Neural cell (in vitro differentiated cells): ENCODE measurements around the gene SCCPDH. TPM values are rescaled to one million over a fixed set of nuclear protein-coding genes. Genes with fewer than 3 reads are reported as not detected.
A peak's percentile ranks its signal among the peaks of the same experiment; 100 is the strongest.
"Not testable (repeated sequence)": the region's sequence is repeated elsewhere in the genome, so short reads cannot be mapped to it uniquely, and the experiment has no call there.

ENCODE experiments used
- H2AFZ ChIP-seq: fragments of 200-600, 300-800 bp; sonication (generic), shearing (Covaris generic); 2 replicates; pipeline ENCODE4 v1.6.0; 2014; ENCODE audit warnings: low read depth, mild to moderate bottlenecking, antibody characterized with exemption, low read length, moderate library complexity
- H3F3A ChIP-seq: fragments of 200-600 bp; shearing (Covaris generic); 2 replicates; pipeline ENCODE4 v1.6.1; 2016; ENCODE audit warnings: mild to moderate bottlenecking, moderate library complexity, mixed read lengths, antibody characterized with exemption, low read length; ENCODE audit not compliant: insufficient read depth, poor library complexity, severe bottlenecking
- H3K27ac ChIP-seq: fragments of 200-600, 300-800 bp; sonication (generic), shearing (Covaris generic); 2 replicates; pipeline ENCODE4 v1.5.1; 2014; ENCODE audit warnings: mild to moderate bottlenecking, low read length, moderate library complexity
- H3K27me3 ChIP-seq: fragments of 300-800, 200-600 bp; sonication (generic), shearing (Covaris generic); 2 replicates; pipeline ENCODE4 v1.6.0; 2014; ENCODE audit warnings: mild to moderate bottlenecking, low read depth, low read length, moderate library complexity; ENCODE audit not compliant: insufficient read depth
- H3K36me3 ChIP-seq: fragments of 300-800, 200-600 bp; sonication (generic), shearing (Covaris generic); 2 replicates; pipeline ENCODE4 v1.5.1; 2014; ENCODE audit warnings: mild to moderate bottlenecking, antibody characterized with exemption, low read length, moderate library complexity; ENCODE audit not compliant: insufficient read depth
- H3K4me2 ChIP-seq: fragments of 300-800, 200-600 bp; sonication (generic), shearing (Covaris generic); 2 replicates; pipeline ENCODE4 v1.6.0; 2014; ENCODE audit warnings: mild to moderate bottlenecking, low read length
- H3K4me3 ChIP-seq: fragments of 300-800, 200-600 bp; sonication (generic), shearing (Covaris generic); 2 replicates; pipeline ENCODE4 v1.5.1; 2014; ENCODE audit warnings: mild to moderate bottlenecking, low read length, moderate library complexity
- H3K79me2 ChIP-seq: fragments of 200-600 bp; shearing (Covaris generic); replicated peaks from 2 replicates; pipeline ENCODE4 v1.6.0; 2014; ENCODE audit warnings: mild to moderate bottlenecking, low read length, moderate library complexity; ENCODE audit not compliant: insufficient read depth
- H3K9ac ChIP-seq: fragments of 300-800, 200-600 bp; sonication (generic), shearing (Covaris generic); 2 replicates; pipeline ENCODE4 v1.6.1; 2016; ENCODE audit warnings: mild to moderate bottlenecking, low read length, mixed read lengths
- H3K9me2 ChIP-seq: fragments of 200-600 bp; shearing (Covaris generic); 2 replicates; pipeline ENCODE4 v1.6.1; 2016; ENCODE audit warnings: mild to moderate bottlenecking, low read length, mixed read lengths; ENCODE audit not compliant: insufficient read depth
- H3K9me3 ChIP-seq: fragments of 200-600, 300-800 bp; sonication (generic), shearing (Covaris generic); 2 replicates; pipeline ENCODE4 v1.6.1; 2016; ENCODE audit warnings: mild to moderate bottlenecking, mixed run types, low read length, moderate library complexity, mixed read lengths
- H4K20me1 ChIP-seq: fragments of 200-600 bp; shearing (Covaris generic); 2 replicates; pipeline ENCODE4 v1.6.1; 2016; ENCODE audit warnings: mild to moderate bottlenecking, mixed run types; ENCODE audit not compliant: insufficient read depth
- CTCF ChIP-seq: fragments of 450-650 bp; IDR thresholded peaks from 2 replicates; pipeline ENCODE4 v1.5.1; 2014; ENCODE audit warnings: antibody characterized with exemption, mild to moderate bottlenecking, moderate library complexity; ENCODE audit not compliant: poor library complexity, severe bottlenecking
- EP300 ChIP-seq: fragments of 450-650 bp; conservative IDR thresholded peaks from 2 replicates; pipeline ENCODE4 v1.6.1; 2014; ENCODE audit warnings: antibody characterized with exemption, mild to moderate bottlenecking, moderate library complexity; ENCODE audit not compliant: poor library complexity, severe bottlenecking
- EZH2 ChIP-seq: fragments of 200-600, 300-800 bp; shearing (Covaris generic), sonication (generic); IDR thresholded peaks from 2 replicates; pipeline ENCODE4 v1.6.1; 2014; ENCODE audit warnings: antibody characterized with exemption, low read length, borderline replicate concordance, mild to moderate bottlenecking; ENCODE audit not compliant: insufficient read depth, poor library complexity, severe bottlenecking
- MXI1 ChIP-seq: fragments of 450-650 bp; conservative IDR thresholded peaks from 2 replicates; pipeline ENCODE4 v1.6.1; 2014; ENCODE audit warnings: antibody characterized with exemption, mild to moderate bottlenecking; ENCODE audit not compliant: poor library complexity, severe bottlenecking
- POLR2AphosphoS5 ChIP-seq: IDR thresholded peaks from 2 replicates; pipeline ENCODE4 v1.6.1; 2012
- RAD21 ChIP-seq: fragments of 450-650 bp; conservative IDR thresholded peaks from 2 replicates; pipeline ENCODE4 v1.6.1; 2014; ENCODE audit warnings: antibody characterized with exemption, mild to moderate bottlenecking, moderate library complexity
- REST ChIP-seq: IDR thresholded peaks from 2 replicates; pipeline ENCODE4 v1.6.1; 2012; ENCODE audit warnings: borderline replicate concordance
- SMC3 ChIP-seq: fragments of 450-650 bp; conservative IDR thresholded peaks from 2 replicates; pipeline ENCODE4 v1.6.1; 2014; ENCODE audit warnings: antibody characterized with exemption, mild to moderate bottlenecking, moderate library complexity; ENCODE audit not compliant: poor library complexity
- TAF1 ChIP-seq: IDR thresholded peaks from 2 replicates; pipeline ENCODE4 v1.6.1; 2012; ENCODE audit warnings: low read depth
- polyA plus RNA-seq: library from polyadenylated mRNA; depleted of rRNA; stranded (reverse); fragments of >200 nt; gene quantifications from 2 replicates; pipeline ENCODE4 v1.2.3, GENCODE V29; 2014

Gene SCCPDH
- polyA plus RNA-seq, 1 donor from 2014 or later: 94.2 TPM

GRCh38 chr1:246720814-246721213 is 3.4 kb upstream of the SCCPDH start:
- peaks cover 12% of the 10 kb centered on the region for H3K79me2 ChIP-seq
- H4K20me1 ChIP-seq, H3K9me2 ChIP-seq, H3K36me3 ChIP-seq, H2AFZ ChIP-seq, H3K4me2 ChIP-seq, H3K27ac ChIP-seq, H3K9ac ChIP-seq, H3F3A ChIP-seq, H3K9me3 ChIP-seq, H3K27me3 ChIP-seq, H3K4me3 ChIP-seq: not testable (repeated sequence)

- peaks cover 4% of the 10 kb centered on the region for H3K36me3 ChIP-seq
- H3K9me3 ChIP-seq: no peaks in the 10 kb centered on the region
- H3K27ac ChIP-seq: no peak overlapping the region
- no peak overlapping the region for H3K4me2 ChIP-seq
- no peak overlapping the region for H2AFZ ChIP-seq
- H3K4me3 ChIP-seq: no peak overlapping the region
- H4K20me1 ChIP-seq: no peaks in the 10 kb centered on the region
- no peaks in the 10 kb centered on the region for H3F3A ChIP-seq
- peaks cover 22% of the 10 kb centered on the region for H3K79me2 ChIP-seq
- TF ChIP-seq SMC3: no peak
- TF ChIP-seq EZH2: no peak
- no peak for TF ChIP-seq RAD21
- no peak for TF ChIP-seq TAF1
- TF ChIP-seq MXI1: no peak
- no peak for TF ChIP-seq POLR2AphosphoS5
- no peak for TF ChIP-seq REST
- no peak for TF ChIP-seq CTCF
- TF ChIP-seq EP300: no peak
- no peak overlapping the region for H3K9ac ChIP-seq
- no peaks in the 10 kb centered on the region for H3K27me3 ChIP-seq
- no peaks in the 10 kb centered on the region for H3K9me2 ChIP-seq
Observed at GRCh38 chr1:246722720-246723119, 1.5 kb upstream of the SCCPDH start.

- Histone ChIP-seq H3K9me3 (no peaks in the 10 kb centered on the region), H3F3A (no peaks in the 10 kb centered on the region), H3K9me2 (no peaks in the 10 kb centered on the region), H3K27ac (peak overlapping the region; percentile 82), H3K9ac (peak overlapping the region; percentile 89), H3K27me3 (no peaks in the 10 kb centered on the region), H3K79me2 (peaks cover 22% of the 10 kb centered on the region), H3K36me3 (peaks cover 4% of the 10 kb centered on the region), H2AFZ (peak overlapping the region; percentile 58), H3K4me3 (peak overlapping the region; percentile 97), H4K20me1 (no peaks in the 10 kb centered on the region), H3K4me2 (peak overlapping the region; percentile 92)
- TF ChIP-seq REST (no peak), TAF1 (peak; percentile 43), POLR2AphosphoS5 (no peak), MXI1 (peak; percentile 8)
Observed at GRCh38 chr1:246724731-246725095, 504 bp downstream of the SCCPDH start.
